ENCODE results near the gene NBEA.

DNA sequence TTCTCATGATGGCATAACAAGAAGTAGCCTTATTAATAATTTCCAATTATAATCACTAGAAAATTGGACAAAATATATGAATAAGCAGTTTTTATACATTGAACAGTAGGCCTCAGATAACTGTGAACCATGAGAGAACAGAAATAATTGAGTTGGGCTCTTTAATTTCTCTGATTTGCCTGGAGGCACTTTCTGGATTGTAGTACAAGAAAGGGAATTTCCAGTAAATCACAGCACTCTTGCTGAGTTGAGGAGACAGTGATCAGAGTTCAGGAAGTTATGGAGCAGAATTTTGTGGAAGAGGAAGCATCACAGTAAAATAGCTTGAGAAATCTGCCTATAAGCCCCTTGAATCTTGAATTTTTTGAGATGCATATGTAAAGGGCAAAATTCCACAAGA lies 318.2 kb downstream of the NBEA start:
- no peak for TF ChIP-seq CTCF (IDR thresholded peaks at IDR 0.05; ENCODE audit: insufficient read depth, low read length)
- no peak for TF ChIP-seq POLR2AphosphoS5 (IDR thresholded peaks at IDR 0.05; ENCODE audit: low read depth)
- TF ChIP-seq, protein P1, sequence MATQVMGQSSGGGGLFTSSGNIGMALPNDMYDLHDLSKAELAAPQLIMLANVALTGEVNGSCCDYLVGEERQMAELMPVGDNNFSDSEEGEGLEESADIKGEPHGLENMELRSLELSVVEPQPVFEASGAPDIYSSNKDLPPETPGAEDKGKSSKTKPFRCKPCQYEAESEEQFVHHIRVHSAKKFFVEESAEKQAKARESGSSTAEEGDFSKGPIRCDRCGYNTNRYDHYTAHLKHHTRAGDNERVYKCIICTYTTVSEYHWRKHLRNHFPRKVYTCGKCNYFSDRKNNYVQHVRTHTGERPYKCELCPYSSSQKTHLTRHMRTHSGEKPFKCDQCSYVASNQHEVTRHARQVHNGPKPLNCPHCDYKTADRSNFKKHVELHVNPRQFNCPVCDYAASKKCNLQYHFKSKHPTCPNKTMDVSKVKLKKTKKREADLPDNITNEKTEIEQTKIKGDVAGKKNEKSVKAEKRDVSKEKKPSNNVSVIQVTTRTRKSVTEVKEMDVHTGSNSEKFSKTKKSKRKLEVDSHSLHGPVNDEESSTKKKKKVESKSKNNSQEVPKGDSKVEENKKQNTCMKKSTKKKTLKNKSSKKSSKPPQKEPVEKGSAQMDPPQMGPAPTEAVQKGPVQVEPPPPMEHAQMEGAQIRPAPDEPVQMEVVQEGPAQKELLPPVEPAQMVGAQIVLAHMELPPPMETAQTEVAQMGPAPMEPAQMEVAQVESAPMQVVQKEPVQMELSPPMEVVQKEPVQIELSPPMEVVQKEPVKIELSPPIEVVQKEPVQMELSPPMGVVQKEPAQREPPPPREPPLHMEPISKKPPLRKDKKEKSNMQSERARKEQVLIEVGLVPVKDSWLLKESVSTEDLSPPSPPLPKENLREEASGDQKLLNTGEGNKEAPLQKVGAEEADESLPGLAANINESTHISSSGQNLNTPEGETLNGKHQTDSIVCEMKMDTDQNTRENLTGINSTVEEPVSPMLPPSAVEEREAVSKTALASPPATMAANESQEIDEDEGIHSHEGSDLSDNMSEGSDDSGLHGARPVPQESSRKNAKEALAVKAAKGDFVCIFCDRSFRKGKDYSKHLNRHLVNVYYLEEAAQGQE (IDR thresholded peaks at IDR 0.05; ENCODE audit: insufficient replicate concordance, low read depth), result no peak
- TF ChIP-seq SPI1 (IDR thresholded peaks at IDR 0.05; ENCODE audit: borderline replicate concordance, low read depth), result no peak
